ENCODE results near the gene STX18. TPM values are rescaled to one million over a fixed set of nuclear protein-coding genes. Genes with fewer than 3 reads are reported as not detected.
A peak's percentile ranks its signal among the peaks of the same experiment; 100 is the strongest.

The STX18 gene
- total RNA-seq, 6 donors from 2014 or later: 23.7 to 48.1 (median 29.2) TPM

GRCh38 chr4:4502694-4503311 is 39.0 kb downstream of the STX18 start:
- ATAC-seq (ENCODE audit: low FRiP score in 2 of 2): no peak
- WGBS, 2 donors: 22 to 23% methylated on average over 10 of the region's 10 CpGs
- H3K27ac ChIP-seq: no peak overlapping the region

GRCh38 chr4:4501679-4502078 is 40.2 kb downstream of the STX18 start:
- TF ChIP-seq POLR2AphosphoS5 (IDR thresholded peaks at IDR 0.05) (no peak), CTCF (IDR thresholded peaks at IDR 0.05) (no peak), EP300 (IDR thresholded peaks at IDR 0.05) (no peak), POLR2A (IDR thresholded peaks at IDR 0.05) (no peak)
- Histone ChIP-seq H3K4me1 (peaks cover 0 to 13% (median 0%) of the 10 kb centered on the region in 4 donors), H3K4me3 (no peak overlapping the region), H3K27me3 (no peaks in the 10 kb centered on the region), H3K27ac (no peak overlapping the region), H3K9me3 (no peaks in the 10 kb centered on the region), H3K36me3 (no peaks in the 10 kb centered on the region)
- DNase-seq (no peak), ATAC-seq (ENCODE audit: low FRiP score in 2 of 2) (no peak)
- whole genome bisulfite sequencing, 2 donors: 88 to 96% methylated on average over 2 of the region's 2 CpGs

More at GRCh38 chr4:4502694-4503311, 39.0 kb downstream of the STX18 start:
- Histone ChIP-seq H3K36me3 (no peaks in the 10 kb centered on the region), H3K4me1 (peaks cover 0 to 13% (median 0%) of the 10 kb centered on the region in 4 donors), H3K9me3 (no peaks in the 10 kb centered on the region), H3K4me3 (peak overlapping the region in 1 of 4 donors; percentile 13), H3K27me3 (no peaks in the 10 kb centered on the region)
- TF ChIP-seq EP300 (IDR thresholded peaks at IDR 0.05) (no peak), POLR2A (IDR thresholded peaks at IDR 0.05) (no peak), CTCF (IDR thresholded peaks at IDR 0.05) (no peak), POLR2AphosphoS5 (IDR thresholded peaks at IDR 0.05) (no peak)
- DNase-seq: no peak

- Histone ChIP-seq H3K27ac (no peak overlapping the region), H3K9me3 (no peaks in the 10 kb centered on the region), H3K36me3 (no peaks in the 10 kb centered on the region), H3K4me3 (no peak overlapping the region), H3K4me1 (peaks cover 0 to 13% (median 0%) of the 10 kb centered on the region in 4 donors), H3K27me3 (no peaks in the 10 kb centered on the region)
- DNase-seq (no peak), ATAC-seq (ENCODE audit: low FRiP score in 2 of 2) (no peak)
- 69 to 74% methylated on average over 4 of the region's 4 CpGs for WGBS, 2 donors
- TF ChIP-seq CTCF (IDR thresholded peaks at IDR 0.05) (no peak), EP300 (IDR thresholded peaks at IDR 0.05) (no peak), POLR2A (IDR thresholded peaks at IDR 0.05) (no peak), POLR2AphosphoS5 (IDR thresholded peaks at IDR 0.05) (no peak)
These were observed 42.3 kb downstream of the STX18 start for GRCh38 chr4:4499438-4500123.

GRCh38 chr4:4496592-4497372 is 45.1 kb downstream of the STX18 start:
- DNase-seq (peak in 1 of 2 donors; percentile 19), ATAC-seq (ENCODE audit: low FRiP score in 2 of 2) (peak in 1 of 2 donors; percentile 21)
- no peaks in the 10 kb centered on the region for H3K9me3 ChIP-seq
- no peak overlapping the region for H3K27ac ChIP-seq
- no peaks in the 10 kb centered on the region for H3K27me3 ChIP-seq
- WGBS, 2 donors: 86 to 91% methylated on average over 6 to 9 of the region's 9 CpGs
- H3K4me1 ChIP-seq: peaks cover 5 to 13% (median 7%) of the 10 kb centered on the region in 4 donors
- no peaks in the 10 kb centered on the region for H3K36me3 ChIP-seq
- TF ChIP-seq POLR2AphosphoS5 (IDR thresholded peaks at IDR 0.05): no peak
- H3K4me3 ChIP-seq: no peak overlapping the region

- Histone ChIP-seq H3K27ac (no peak overlapping the region), H3K4me1 (peaks cover 5 to 13% (median 7%) of the 10 kb centered on the region in 4 donors), H3K36me3 (no peaks in the 10 kb centered on the region), H3K4me3 (no peak overlapping the region), H3K27me3 (no peaks in the 10 kb centered on the region), H3K9me3 (no peaks in the 10 kb centered on the region)
- ATAC-seq (ENCODE audit: low FRiP score in 2 of 2): no peak
- DNase-seq: no peak
- no peak for TF ChIP-seq CTCF (IDR thresholded peaks at IDR 0.05)
- no peak for TF ChIP-seq POLR2A (IDR thresholded peaks at IDR 0.05)
- TF ChIP-seq POLR2AphosphoS5 (IDR thresholded peaks at IDR 0.05): no peak
- TF ChIP-seq EP300 (IDR thresholded peaks at IDR 0.05): no peak
These were observed 47.0 kb downstream of the STX18 start for GRCh38 chr4:4494882-4495281.
